Stomach (tissue), 4 donors: ENCODE results near the gene NUP210.

ENCODE experiments used
- CTCF ChIP-seq, 7 experiments: fragments of 450-650 bp in 4 of 7; fragments of 200-600 bp in 3 of 7; sonication (generic) in 3 of 7; IDR thresholded peaks; one replicate each; pipeline ENCODE4 v1.5.1; 2016 to 2019; ENCODE audit warnings: antibody characterized with exemption in 7 of 7, control low read depth in 2 of 7, mild to moderate bottlenecking in 1 of 7
- POLR2A ChIP-seq, 4 donors: fragments of 450-650 bp; IDR thresholded peaks; one replicate each; pipeline ENCODE4 v1.6.1; 2016; ENCODE audit warnings: antibody characterized with exemption in 4 of 4, control low read depth in 2 of 4, mild to moderate bottlenecking in 1 of 4, moderate library complexity in 1 of 4

GRCh38 chr3:13397316-13397715 lies 22.8 kb downstream of the NUP210 start:
- TF ChIP-seq CTCF (IDR thresholded peaks at IDR 0.05): no peak
- no peak for TF ChIP-seq POLR2A (IDR thresholded peaks at IDR 0.05)
